NCI-H1092 (cell line): ENCODE measurements around the gene ZNF598.

Source experiments
- DNase-seq: peaks from one replicate; lab custom pipeline; 2025; lab: John Stamatoyannopoulos, UW

ZNF598 gene

GRCh38 chr16:2009791-2010510 is at the start of gene ZNF598:
Gene ZNF598, minus strand, starts transcription at chr16:2009821.
- DNase-seq = peak; percentile 81

GRCh38 chr16:2058872-2059271 is 49.3 kb upstream of the ZNF598 start:
- no peak for DNase-seq

DNA sequence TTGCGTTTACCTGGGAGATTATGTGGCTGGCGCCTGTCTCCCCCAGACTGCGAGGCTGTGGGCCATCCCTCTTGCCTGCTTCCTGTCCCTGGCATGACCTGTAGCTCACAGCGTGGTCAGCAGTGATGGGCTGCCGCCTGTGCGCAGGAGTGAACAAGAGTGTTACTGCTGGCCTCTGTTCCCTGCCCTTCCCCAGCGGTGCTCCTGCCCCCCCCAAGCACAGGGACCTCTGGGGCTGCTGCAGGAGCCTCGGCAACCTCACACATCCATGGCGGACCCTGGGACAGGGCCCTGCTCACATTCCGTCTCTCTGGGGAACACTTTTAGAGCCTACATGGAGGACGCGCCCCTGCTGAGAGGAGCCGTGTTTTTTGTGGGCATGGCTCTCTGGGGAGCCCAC is 48.8 kb upstream of the ZNF598 start:
- no peak for DNase-seq

DNA sequence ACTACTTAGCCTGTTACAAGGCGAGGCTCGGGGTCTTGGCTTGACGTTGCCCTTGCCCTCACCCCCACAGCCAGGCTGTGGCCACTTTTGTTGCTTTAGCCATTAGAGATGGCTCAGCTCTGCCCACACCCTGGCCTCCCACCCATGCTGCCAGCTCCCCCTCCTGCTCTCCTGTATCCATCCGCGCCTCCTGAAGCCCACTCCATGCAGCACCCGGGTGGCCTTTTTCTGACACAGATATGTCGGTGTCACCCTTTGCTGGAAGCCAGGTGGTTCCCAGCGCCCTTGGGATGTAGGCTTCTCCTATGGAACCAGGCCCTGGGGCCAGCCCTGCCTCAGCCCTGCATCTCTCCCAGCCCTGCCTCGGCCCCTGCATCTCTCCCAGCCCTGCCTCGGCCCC is 47.8 kb upstream of the ZNF598 start:
- DNase-seq = no peak

DNA sequence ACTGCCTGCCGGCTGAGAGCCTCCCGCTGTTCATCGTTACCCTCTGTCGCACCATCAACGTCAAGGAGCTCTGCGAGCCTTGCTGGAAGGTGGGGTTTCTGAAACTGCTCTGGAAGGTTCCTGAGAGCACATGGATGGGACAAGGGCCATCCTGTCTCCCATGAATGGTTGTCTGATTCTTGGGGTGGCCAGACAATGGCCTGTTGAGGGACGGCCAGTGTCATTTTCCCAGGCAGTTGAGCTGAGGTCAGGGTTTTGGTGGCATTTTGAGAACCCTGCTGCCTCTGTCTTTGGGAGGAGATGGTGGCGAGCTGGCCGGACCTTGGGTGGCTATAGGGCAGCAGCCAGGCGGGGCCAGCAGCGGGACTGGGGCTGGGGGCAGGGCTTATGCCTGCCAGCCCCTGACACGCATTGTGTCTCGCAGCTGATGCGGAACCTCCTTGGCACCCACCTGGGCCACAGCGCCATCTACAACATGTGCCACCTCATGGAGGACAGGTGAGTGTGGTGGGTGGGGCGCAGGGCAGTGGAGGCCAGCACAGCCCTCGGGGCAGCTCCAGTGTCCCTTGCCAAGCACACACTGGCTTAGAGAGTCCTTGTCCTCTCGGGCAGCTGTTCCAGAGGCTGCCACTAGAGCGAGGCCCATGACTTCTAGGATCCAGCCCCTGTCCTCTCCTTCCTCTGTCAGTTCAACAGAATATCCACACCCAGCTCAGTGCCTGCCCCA is 47.2 kb upstream of the ZNF598 start:
- DNase-seq = no peak

DNA sequence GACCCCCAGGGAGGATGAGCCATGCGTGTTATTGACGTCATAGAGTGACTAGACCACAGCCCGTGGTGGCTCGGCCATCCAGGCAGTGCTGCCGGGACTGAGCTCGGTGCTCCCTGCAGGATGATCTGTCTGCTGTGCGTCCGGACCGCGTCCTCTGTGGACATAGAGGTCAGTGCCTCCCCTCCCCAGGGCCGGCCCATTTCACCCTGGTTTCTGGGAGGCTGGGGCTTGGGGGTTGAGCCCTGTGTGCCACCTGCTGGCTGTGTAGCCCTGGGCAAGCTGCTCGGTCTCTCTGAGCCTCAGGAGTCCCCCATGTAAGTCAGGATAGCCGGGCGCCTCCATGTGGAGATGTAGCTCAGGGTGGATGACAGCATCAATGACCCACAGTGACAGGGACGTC is 46.5 kb upstream of the ZNF598 start:
- no peak for DNase-seq

DNA sequence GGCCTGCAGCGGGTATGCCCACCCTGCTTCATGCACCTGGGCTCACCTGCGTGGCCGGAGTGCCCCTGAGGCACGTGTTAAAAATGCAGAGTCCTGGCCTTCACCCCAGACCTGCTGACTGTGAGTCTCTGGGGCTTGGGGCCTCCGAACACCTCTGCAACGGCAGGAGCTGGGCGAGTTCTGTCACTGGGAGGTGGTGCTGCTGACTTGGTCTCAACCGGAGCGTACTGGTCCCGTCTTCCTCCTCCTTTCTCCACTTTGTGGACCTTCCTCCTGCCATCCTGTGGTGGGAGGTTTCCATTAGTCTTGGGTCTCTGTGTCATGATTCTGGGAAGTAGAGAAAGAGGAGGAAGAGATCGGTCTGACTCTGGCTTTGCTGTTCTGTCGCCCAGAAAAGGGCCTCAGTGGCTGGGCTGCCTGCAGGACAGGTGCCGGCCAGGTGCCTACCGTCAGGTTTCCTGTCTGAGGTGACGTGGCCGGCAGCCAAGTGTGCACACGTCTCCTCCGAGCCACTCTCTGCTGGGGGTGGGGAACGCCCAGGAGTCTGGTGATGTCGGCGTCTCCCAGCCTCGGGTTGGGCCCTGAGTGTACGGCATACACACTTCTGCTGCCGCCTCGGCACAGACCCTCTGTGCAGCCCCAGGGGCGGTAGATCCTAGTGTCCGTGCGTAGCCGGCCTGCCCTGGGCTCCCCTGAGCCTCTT is 45.1 kb upstream of the ZNF598 start:
- DNase-seq = no peak

DNA sequence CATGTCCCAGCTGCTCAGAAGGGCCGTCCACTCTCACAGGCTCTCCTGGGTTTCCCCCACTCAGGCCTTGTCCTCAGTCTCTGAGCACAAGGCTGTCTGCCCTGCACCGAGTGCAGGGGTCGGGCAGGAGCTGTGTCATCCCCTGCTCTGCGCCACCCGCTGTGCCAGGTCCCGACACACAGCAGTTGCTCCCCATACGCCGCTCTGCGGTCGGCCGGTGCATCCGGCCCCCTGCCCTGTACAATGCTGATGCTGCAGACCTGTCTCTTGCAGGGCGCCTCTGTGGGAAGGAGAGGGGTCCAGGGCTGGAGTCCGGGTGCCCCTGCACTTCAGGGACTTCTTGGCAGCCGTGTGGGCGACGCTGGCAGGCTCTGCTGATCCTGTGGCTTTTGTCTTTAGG is 44.3 kb upstream of the ZNF598 start:
- no peak for DNase-seq

DNA sequence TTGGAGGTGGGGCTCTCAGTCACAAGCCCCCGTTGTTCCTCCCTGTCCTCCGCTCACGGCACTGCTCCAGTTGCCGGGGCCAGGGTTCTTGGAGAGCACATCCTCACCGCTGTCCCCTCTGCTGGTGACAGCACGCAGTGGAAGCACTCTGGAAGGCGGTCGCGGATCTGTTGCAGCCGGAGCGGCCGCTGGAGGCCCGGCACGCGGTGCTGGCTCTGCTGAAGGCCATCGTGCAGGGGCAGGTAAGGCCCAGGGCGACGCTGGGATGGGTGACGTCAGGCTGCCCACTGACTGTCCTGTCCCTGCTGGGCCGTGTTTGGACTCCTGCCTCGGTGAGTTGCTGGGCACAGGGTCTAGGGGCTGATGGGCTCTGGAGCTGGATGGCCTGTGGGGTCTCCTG is 43.6 kb upstream of the ZNF598 start:
- no peak for DNase-seq

GRCh38 chr16:2048116-2048543 is 38.5 kb upstream of the ZNF598 start:
- DNase-seq = no peak

- DNase-seq = peak; percentile 87
Measured at GRCh38 chr16:2047330-2048115, 37.9 kb upstream of the ZNF598 start, which contains the start of the genes NTHL1 and TSC2. Gene NTHL1, minus strand, starts transcription at chr16:2047834. Its CDS starts 11 bp downstream, at chr16:2047823. Gene TSC2, plus strand, starts transcription at chr16:2047985. Its CDS starts 631 bp downstream, at chr16:2048616.

DNA sequence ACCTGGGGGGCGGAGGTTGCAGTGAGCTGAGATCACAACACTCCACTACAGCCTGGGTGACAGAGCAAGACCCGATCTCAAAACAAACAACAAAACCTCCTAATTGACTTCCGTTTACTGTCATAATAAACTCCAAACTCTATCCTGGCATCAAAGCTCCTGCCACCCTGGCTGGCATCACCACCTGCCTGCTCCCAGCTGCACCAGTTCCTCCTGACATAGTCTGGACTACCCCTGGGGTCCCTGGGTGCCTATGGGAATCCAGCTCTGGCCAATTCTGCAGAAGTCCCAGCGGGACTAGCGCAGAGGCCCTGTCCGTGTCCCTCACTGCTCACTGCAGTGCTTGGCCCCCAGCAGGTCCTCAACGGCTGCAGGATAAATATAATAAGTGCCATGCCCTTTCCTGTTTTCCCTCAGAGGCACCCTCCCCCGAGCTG is 37.3 kb upstream of the ZNF598 start:
- no peak for DNase-seq

DNA sequence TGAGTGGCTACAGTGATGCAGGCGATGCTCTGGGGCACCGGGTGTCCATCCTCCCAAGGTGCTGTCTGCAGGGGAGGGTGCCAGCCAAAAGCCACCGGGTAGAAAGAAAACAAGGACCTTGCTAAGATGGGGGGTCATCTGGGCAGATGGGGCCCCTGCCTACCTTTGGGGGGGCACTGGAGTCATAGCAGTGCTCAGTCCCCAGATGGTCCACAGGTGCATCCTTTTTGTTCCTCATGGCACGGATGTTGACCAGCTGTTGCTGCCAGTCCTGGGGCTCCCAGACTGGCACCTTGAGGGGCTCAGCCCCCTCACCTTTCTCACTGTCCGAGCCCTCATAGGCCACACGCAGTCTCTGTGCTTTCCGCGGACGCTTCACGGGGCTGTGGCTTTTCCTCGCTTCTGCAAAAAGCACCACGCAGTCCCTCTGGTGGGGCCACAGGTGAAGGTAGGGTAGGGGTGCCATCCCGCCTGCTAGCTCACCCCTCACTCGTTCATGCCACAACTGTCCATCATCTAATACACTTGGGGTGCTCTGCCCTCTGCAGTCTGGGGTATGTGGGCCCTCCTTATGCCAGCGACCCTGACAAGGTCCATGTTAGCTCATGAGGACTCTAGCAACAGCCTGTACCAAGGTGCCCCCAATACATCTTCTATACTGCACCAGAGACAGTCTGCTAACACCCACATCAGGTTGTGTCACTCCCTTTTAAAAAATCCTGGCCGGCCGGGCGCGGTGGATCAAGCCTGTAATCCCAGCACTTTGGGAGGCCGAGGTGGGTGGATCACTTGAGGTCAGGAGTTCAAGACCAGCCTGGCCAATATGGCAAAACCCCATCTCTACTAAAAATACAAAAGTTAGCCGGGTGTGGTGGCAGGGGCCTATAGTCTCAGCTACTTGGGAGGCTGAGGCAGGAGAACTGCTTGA is 36.6 kb upstream of the ZNF598 start:
- DNase-seq = no peak

- no peak for DNase-seq
Measured at GRCh38 chr16:2044541-2044940, 34.9 kb upstream of the ZNF598 start.

GRCh38 chr16:2043667-2044451 is 34.2 kb upstream of the ZNF598 start:
- peak; percentile 69 for DNase-seq

DNA sequence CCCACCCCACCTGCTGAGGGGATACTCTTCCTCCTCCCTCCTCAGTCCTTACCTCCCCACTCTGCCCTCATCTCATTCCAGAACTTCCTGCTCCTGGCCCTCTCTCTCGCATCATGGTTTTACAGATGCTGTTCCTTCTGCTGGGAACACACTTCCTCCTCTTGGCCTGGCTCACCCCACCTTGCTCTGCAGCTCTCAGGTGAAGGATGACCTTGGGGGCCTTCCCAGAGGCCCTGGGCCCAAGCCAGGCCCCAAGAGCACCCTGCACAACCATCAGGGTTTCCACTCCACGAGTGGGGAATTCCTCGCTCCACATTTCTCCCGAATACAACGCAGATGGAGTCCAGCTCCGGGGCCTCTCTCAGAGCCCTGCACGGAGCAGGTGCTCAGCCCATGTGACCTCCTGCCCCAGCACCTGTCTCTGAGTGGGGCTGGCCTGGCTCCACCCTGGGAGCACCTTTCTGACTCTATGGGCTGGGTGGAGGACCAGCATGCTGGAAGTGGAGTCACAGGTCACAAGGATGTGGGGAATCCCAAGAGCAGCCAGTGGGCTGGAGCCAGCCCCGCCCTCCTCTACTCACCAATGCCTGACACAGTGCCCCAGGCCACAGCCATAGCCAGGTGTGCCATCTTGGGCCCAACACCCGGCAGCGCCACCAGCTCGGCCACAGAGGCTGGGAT is 33.5 kb upstream of the ZNF598 start:
- DNase-seq = no peak

- DNase-seq = peak; percentile 78
Measured at GRCh38 chr16:2042171-2042985, 32.8 kb upstream of the ZNF598 start.

- DNase-seq = no peak
Measured at GRCh38 chr16:2040787-2041522, 31.3 kb upstream of the ZNF598 start.
